Stomach (tissue), 4 donors: Measurements from ENCODE around the gene DNAJC15.
"Not testable (repeated sequence)": the region's sequence is repeated elsewhere in the genome, so short reads cannot be mapped to it uniquely, and the experiment has no call there.

Source experiments
- EP300 ChIP-seq: sonication (generic); formaldehyde crosslinking; IDR thresholded peaks from one replicate; pipeline ENCODE4 v1.6.1; 2017; ENCODE audit warnings: antibody characterized with exemption
- TF ChIP-seq, protein P1 (sequence below), 7 experiments: fragments of 450-650 bp in 4 of 7; fragments of 200-600 bp in 3 of 7; sonication (generic) in 3 of 7; IDR thresholded peaks; one replicate each; pipeline ENCODE4 v1.5.1; 2016 to 2019; ENCODE audit warnings: antibody characterized with exemption in 7 of 7, control low read depth in 2 of 7, mild to moderate bottlenecking in 1 of 7

DNA sequence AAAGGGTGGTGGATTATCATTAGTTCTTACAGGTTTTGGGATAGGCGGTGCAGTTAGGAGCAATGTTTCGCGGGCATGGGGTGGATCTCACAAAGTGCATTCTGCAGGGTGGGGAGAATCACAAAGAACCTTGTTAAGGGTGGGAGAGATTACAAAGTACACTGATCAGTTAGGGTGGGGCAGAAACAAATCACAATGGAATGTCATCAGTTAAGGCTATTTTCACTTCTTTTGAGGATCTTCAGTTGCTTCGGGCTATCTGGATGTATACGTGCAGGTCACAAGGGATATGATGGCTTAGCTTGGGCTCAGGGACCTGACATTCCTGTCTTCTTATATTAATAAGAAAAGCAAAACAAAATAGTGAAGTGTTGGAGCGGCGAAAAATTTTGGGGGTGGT is 36.4 kb downstream of the DNAJC15 start:
- not testable (repeated sequence) for TF ChIP-seq EP300
- TF ChIP-seq, protein P1, sequence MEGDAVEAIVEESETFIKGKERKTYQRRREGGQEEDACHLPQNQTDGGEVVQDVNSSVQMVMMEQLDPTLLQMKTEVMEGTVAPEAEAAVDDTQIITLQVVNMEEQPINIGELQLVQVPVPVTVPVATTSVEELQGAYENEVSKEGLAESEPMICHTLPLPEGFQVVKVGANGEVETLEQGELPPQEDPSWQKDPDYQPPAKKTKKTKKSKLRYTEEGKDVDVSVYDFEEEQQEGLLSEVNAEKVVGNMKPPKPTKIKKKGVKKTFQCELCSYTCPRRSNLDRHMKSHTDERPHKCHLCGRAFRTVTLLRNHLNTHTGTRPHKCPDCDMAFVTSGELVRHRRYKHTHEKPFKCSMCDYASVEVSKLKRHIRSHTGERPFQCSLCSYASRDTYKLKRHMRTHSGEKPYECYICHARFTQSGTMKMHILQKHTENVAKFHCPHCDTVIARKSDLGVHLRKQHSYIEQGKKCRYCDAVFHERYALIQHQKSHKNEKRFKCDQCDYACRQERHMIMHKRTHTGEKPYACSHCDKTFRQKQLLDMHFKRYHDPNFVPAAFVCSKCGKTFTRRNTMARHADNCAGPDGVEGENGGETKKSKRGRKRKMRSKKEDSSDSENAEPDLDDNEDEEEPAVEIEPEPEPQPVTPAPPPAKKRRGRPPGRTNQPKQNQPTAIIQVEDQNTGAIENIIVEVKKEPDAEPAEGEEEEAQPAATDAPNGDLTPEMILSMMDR (IDR thresholded peaks at IDR 0.05) = not testable (repeated sequence)
